Measurements from ENCODE around the gene PDE4A.
"Not testable (repeated sequence)": the region's sequence is repeated elsewhere in the genome, so short reads cannot be mapped to it uniquely, and the experiment has no call there.

Gene PDE4A

GRCh38 chr19:10404888-10405820, 15.2 kb upstream of the PDE4A start:
- no peak for TF ChIP-seq CTCF (IDR thresholded peaks at IDR 0.05)
- no peak for TF ChIP-seq ZFX (IDR thresholded peaks at IDR 0.05; ENCODE audit: borderline replicate concordance)
- H3K27ac ChIP-seq = peak overlapping the region; percentile 74; the same call in 1 of the 2 replicates

DNA sequence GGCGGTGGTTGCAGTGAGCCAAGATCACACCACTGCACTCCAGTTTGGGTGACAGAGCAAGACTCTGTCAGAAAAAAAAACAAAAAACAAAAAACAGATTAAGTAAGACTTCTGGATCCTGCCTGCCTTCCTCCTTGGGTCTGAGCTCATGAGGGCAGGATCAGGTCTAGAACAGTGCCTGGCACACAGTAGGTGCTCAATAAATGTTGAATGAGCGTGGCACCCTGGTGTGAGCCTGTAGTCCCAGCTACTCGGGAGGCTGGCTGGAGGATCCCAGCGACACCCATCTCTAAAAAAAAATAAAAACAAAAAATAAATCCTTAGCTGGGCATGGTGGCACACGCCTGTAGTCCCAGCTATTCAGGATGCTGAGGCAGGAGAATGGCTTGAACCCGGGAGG, 14.1 kb upstream of the PDE4A start:
- TF ChIP-seq ZFX (IDR thresholded peaks at IDR 0.05; ENCODE audit: borderline replicate concordance) = no peak

GRCh38 chr19:10407096-10407495, 13.2 kb upstream of the PDE4A start:
- no peak overlapping the region for H3K27ac ChIP-seq
- TF ChIP-seq ZFX (IDR thresholded peaks at IDR 0.05; ENCODE audit: borderline replicate concordance) (no peak), CTCF (IDR thresholded peaks at IDR 0.05) (no peak)

More for the DNA sequence above, 14.1 kb upstream of the PDE4A start:
- no peak overlapping the region for H3K27ac ChIP-seq

DNA sequence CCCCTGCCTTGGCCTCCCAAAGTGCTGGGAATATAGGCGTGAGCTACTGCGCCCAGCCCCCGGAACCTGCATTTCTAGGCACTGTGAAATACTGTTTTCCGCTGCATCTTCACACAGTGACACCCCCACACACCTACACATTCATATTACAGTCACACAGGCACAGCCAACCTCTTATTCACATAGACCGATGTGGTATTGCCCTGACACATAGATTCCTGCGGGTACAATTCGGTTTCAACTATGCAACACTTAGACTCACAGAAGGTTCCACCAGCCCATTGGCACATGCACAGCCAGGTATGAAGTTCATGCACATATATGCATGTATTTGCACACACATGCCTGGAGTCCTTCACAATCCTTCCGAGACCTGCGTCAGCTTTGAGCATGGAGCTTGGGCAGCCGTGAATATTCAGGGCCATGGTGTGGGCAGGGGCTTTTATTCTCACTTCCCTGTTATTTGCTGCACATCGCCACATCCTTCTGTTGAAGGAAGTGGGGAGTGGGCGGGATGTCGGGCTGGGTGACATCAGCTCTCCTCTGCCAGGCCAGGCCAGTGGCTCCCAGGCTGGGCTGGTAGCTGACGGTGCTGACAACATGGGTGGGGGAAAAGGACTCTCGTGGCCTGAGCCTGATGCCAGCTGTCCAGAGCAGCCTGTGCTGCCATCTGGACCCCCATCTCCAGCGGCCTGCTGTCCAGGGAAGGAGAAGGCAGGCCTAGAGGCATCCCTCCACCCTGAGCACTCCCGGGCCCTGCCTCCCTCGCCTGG, 11.6 kb upstream of the PDE4A start:
- H3K27ac ChIP-seq = no peak overlapping the region
- TF ChIP-seq ZFX (IDR thresholded peaks at IDR 0.05; ENCODE audit: borderline replicate concordance) (no peak), CTCF (IDR thresholded peaks at IDR 0.05) (no peak)

DNA sequence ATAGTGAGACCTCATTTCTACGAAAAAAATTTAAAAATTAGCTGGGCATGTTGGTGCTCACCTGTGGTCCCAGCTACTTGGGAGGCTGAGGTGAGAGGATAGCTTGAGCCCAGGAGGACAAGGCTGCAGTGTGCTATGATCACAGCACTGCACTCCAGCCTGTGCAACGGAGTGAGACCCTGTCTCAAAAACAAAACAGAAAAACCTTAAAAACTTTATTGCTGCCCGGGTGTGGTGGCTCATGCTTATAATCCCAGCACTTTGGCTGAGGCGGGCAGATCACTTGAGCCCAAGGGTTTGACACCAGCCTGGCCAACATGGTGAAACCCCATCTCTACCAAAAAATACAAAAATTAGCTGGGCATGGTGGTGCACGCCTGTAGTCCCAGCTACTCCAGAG, 9.1 kb upstream of the PDE4A start:
- not testable (repeated sequence) for H3K27ac ChIP-seq

- no peak for TF ChIP-seq CTCF (IDR thresholded peaks at IDR 0.05)
- no peak for TF ChIP-seq ZFX (IDR thresholded peaks at IDR 0.05; ENCODE audit: borderline replicate concordance)
- H3K27ac ChIP-seq = no peak overlapping the region
Observed at GRCh38 chr19:10412257-10412977, 7.9 kb upstream of the PDE4A start.

DNA sequence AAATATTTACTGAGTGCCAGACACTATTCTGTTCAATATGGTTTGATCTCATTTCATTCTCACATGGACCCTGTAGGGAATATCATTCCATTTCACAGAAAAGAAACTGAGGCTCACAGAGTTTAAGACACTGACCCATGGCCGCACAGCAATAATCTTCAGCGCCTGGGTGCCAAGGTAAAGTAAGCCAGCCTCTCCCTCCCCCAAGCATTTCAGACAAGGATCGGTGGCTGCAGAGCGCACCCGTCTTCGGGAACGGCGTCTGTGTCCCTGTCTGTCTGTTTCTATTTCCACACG, 4.3 kb upstream of the PDE4A start:
- H3K27ac ChIP-seq = peak overlapping the region; percentile 89
- TF ChIP-seq ZFX (IDR thresholded peaks at IDR 0.05; ENCODE audit: borderline replicate concordance) = no peak
- no peak for TF ChIP-seq CTCF (IDR thresholded peaks at IDR 0.05)
